T-helper 1 cell (primary cell): ENCODE data around the gene IL1R1.
A peak's percentile ranks its signal among the peaks of the same experiment; 100 is the strongest.
"Not testable (repeated sequence)": the region's sequence is repeated elsewhere in the genome, so short reads cannot be mapped to it uniquely, and the experiment has no call there.

Experiments
- DNase-seq, 5 donors: peaks; one replicate each; pipeline ENCODE4 v3.0.0-alpha.2; 2012 to 2020

The IL1R1 gene

DNA sequence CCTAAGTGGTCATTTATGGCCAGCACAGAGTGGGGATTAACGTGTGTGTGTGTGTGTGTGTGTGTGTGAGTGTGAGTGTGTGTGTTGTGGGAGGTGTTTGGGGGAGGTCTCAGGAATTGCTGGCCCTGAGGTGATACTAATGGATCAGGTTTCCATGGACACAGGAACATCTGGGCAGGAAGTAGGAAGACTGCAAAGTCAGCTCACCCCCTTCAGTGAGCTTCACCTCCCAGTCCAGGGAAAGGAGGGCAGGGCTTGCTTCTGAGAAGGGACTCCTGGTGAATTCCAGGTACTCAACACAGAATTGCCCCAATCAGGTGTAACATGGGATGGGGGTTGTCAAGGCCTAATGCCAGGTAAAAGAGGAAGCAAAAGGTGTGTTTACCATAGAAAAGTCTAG lies 30.3 kb upstream of the IL1R1 start:
- no peak for DNase-seq

DNA sequence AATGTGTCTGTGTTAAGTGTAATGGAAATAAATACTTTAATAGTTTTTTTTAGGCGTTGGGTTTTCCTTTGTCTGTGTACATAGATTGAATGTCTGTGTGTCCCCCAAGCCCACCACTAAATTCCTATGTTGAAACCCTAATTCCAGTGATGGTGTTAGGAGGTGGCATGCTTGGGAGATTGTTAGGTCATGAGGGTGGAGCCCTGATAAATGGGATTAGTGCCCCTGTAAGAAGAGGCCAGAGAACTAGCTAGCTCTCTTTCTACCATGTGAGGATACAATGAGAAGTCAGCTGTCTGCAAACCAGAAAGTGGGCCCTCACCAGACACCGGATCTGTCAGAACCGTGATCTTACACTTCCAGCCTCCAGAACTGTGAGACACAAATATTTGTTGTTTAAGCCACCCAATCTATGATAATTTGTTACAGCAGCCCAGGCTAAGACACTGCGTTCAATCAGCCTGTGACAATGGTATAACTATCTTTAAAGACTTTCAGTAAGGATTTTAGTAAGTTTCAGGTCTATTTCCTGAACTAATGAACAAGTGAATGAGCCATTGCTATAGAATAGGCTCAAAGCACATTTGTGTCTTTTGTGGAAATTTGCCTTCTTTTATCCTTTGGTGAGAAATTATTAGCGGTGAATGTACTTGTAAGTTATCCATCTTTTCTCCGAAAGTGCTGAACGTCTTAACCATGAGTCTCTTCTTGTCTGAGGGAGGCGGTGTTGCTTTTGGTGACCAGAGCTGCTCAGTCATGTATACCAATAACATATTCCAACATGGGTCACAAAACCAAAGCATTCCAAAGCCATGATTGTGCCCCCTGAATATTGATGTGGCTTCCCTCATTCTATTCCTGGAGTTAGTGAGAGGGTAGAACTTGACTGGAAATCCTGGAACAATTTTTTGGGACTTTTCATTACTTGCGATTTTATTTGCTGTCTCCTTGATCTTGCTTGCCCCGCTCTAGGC lies 29.6 kb upstream of the IL1R1 start:
- no peak for DNase-seq

DNA sequence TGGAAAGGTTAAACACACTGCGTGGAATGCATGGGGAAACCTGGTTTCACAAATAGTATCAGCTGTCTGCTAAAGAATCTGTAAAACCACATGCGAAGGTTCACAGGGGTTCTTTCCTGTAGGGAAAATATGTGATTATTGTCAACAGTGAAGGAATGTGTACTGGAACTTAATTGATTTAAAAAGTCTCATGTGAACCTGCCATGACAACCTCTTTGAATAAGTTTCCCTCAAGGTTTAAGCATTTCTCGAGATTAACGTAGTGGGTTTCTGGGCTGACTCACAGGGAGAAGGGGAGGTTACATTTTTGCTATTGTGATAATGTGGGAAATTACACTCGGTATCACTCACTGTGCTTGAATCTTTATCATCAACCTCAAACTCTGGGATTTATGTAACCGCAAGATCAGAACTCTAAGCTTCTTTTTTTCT lies 28.2 kb upstream of the IL1R1 start:
- peak in 1 of 5 donors; percentile 20 for DNase-seq

DNA sequence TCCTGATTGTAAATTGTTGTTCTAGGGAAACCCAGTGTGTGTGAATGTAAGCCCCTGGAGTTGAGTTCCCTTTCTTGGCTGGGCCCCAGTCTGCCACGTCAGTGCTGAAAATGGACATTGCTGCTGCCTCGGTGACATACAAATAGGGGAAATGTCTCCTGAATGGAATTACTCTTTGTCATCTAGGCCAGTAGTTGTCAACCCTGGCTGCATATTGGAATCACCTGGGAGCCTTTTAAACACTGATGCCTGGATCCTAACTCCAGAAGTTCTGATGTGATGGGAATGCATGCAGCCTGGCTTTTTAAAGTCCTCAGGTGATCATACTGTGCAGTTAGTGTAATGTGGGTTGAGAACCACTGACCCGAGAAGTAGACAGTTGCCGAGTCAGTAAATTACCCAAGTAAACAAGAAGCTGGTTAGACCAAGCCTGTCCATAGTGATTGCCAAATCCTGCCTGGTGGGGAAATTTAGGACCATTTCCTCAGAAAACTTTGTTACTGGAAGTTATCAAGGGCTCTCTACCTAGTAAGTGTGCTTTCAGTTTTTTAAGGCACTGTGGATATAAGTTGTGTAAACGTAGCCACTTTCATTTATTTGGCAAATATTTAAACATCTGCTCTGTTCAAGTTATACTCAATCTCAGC lies 27.6 kb upstream of the IL1R1 start:
- DNase-seq: no peak

DNA sequence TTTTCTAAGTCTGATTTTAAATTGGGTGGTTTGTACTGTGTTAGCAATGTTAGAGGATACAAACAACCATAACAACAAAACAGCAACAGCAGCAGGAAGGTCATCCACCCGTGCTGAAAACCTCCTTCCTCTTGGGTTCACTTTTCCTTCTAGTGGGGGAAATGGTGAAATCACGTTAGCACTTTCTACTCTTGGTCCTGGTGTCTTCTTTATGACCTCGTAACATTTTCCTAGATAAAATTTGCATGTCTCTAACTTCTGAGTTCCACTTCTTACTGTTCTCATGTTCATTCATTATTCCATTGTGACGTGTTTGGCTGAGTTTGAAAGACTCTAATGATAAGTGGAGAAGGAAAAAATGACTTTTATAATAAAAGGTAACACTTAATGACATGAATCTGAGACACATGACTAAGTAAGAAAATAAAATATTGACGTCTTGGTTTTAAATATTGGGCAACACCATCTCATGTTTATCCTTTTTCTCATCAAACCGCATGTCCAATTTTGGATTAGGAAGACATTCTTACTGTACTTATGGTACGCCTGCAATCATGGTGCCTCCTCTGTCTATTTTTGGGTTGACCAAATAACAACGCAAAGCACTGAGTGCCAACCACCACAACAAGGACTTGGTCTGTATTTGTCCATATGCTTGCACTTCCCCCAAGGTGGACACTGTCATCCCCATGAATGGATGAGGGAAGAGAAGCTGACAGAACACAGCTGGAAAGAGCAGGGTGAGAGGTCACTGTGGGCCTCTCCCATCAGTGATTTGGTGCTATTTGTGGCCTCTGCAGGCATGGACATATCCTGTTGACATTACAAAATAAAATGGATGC lies 25.7 kb upstream of the IL1R1 start:
- no peak for DNase-seq

DNA sequence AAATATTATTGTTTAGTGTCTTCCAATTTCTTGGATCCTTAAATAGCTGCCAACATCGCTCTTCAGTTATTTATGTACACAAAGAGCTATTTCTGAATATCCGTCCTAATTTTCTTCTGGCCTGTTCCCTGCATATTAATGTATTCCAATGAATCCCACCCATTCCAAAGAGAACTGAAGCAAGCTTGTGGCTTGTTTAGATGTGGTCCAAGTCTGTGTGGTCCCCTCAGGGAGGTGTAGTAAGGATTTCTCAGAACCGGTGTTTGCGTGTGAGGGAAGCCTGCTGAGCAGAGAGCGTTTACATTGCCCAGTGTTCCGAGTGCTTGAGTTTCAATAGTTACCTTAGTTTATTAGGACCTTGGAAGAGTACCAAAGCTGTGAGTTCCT lies 25.1 kb upstream of the IL1R1 start:
- DNase-seq: no peak

DNA sequence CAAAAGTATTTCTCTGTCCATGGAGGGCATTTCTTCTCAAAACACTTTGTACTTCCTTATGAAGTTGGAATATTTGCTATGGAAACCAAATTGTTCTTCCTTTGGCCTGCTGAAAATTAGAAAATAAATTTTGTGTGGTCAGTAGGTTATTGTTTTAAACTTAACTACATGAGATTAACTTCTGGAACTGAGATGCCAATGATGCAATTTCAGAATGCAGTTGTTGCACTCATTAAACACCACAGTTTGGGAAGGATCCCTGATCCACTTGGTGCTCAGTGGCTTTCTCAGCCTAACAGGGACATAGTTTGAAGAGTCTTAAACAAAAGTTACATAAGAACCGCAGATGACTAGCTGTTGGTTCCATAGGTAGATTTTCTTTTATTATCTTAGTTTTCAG lies 23.3 kb upstream of the IL1R1 start:
- no peak for DNase-seq

DNA sequence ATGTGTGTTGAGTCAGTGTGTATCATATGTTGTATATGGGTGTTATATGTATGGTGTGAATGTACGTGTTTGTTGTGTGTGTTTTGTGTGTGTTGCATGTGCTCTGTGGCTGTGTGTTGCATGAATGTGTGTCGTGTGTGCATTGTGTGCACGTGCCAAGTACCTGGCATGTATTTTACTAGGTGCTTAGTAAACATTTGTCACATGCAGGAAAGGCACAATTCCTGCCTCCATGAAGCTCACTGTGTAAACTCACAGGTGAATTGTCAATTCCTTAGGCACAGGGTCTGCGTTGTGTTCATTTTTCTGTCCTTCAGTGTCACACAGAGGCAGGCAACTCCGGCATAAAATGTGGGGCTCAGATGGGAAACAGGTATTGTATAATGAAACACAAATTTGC lies 22.3 kb upstream of the IL1R1 start:
- DNase-seq: no peak

DNA sequence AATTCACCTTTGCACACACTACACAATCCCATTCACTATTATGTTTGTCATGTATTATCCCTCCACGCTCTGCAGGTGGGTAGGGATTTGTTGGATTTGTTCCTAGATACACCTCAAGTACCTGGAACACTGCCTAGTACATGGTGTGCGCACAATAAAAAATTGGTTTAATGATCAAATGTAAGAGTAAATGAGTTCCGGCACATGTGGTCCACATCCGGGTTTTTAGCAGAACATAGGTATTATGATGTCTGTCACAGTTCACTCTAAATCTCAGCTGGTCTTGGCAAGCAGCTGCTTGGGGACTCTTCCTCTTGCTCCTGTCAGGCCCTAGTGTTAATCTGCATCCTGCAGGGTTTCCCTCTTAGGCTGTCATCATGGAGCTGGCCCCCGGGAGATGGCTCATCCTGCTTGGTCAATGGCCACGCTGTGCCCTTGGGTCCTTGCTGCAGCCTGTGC lies 21.8 kb upstream of the IL1R1 start:
- no peak for DNase-seq

DNA sequence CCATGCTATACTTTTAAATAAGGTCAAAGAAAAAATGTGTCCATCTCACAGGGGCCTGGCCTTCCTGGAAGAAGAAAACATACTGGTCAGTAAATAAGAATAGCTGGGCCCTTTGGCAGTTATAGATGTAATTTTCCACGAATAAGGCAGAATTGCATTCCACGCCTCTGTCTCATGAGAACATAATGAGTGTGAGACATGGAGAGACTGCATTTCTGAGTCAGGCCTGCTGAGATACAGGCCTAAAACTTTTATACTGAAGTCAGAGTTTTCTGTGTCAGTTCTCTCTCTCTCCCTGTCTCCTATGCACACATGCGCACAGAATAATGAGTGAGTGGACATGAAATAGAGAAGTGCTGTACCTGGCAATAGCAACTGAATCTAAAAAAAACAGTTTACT lies 20.4 kb upstream of the IL1R1 start:
- no peak for DNase-seq

DNA sequence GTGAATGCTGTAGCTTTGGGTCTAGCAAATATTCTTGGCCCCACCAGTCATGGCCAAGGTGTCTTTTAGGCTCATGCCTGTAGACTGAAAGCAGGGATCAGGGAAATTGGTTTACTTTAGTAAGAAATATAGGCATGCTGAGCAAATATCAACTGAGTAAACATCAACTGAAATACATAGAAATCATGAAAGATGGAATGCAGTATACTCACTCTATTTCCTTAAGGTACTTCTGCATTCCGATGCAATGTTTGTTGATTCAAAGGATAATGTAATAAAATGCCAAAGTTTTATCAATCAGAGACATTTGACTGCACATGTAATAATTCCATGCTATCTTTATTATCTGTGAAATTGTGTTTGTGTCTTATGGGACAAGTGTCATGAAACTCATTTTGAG lies 19.6 kb upstream of the IL1R1 start:
- no peak for DNase-seq

DNA sequence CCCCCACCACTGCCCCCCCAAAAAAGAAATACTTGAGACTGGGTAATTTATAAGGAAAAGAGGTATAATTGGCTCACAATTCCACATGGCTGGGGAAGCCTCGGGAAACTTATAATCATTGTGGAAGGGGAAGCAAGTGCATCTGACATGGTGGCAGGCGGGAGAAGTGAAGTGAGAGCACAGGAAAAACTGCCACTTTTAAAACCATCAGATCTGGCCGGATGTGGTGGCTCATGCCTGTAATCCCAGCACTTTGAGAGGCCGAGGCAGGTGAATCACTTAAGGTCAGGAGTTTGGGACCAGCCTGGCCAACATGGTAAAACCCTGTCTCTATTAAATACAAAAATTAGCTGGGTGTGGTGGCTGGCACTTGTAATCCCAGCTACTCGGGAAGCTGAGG lies 18.1 kb upstream of the IL1R1 start:
- DNase-seq: not testable (repeated sequence)

DNA sequence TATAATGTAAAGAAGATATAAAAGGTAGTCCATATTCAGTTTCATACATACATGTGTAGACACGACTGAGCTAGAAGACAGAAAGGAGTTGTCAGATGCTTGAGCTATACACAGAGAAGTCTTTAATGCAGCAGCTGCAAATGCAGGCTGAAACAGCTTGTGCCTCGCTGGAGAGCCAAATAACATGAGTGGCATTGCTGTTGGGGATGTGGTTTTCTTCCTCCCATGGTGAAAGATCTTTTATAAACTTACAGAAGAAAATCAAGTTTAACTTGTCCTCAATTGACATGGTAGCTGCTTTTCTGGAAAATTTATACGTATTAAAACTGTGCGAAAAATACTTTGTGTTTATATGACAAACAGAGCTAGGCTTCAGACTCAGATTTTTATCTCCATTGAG lies 16.4 kb upstream of the IL1R1 start:
- DNase-seq: no peak

DNA sequence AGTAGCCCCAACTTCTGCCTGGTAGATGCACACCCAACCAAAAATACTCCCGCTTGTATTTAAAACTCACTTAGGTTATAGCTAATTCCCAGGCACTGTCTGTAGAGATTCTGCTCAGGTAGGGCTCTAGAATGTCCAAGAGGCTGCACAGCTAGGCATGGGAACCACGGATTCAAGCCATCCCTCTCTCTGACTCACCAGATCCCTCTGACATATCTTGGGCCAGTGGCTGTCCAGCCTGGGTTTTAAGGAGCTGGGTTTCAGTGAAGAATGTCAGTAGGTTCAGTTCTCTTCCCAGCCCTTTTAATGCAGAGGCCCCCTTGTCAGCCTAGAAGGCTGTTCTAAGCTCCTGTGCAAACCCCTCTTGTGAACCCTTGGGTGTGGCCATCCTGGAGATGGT lies 15.9 kb upstream of the IL1R1 start:
- no peak for DNase-seq

DNA sequence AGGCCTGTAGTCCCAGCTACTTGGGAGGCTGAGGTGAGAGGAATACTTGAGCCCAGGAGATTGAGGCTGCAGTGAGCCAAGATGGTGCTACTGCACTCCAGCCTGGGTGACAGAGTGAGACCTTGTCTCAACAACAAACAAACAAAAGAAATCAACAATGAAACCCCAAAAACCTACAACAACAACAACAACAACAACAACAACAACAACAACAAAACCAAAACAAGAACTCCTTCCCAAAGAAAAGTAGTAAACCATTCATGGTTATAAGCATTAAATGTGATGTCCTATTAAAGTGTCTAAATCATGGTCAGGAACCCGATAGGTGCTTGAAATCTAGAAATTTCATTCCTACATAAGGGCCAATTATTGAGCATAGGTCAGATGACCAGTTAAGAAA lies 13.5 kb upstream of the IL1R1 start:
- no peak for DNase-seq

DNA sequence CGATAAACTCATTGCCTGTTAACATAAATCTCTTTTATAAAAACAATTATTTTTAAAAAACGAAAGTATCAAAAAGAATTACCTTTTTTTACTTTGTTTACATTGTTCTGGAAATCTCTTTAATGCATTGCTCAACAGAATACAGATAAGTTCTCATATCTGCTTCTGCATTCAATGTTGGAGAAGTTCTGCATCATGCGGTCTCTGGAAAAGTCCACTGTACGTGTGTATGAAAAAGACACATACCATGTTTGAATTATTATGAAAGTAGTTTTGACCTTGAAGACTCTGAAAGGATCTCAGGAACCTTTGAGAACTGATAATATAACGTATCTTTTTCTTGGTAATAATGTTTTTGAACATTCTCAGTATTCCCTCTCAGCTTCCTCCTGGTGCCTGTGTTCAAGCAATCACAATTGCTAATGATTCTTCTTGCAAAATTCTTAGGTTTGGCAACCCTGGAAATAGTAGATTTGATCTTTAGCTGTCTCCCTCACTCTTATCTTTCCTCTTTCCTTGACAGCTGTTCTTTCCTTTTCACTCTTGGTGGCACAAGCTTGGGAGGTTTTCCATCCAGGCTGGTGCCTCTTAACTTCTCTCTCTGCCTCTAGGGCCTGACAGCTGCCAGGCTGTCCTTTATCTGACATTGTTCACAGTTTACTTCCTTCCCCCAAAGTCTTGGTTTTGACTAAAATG lies 12.4 kb upstream of the IL1R1 start:
- no peak for DNase-seq

DNA sequence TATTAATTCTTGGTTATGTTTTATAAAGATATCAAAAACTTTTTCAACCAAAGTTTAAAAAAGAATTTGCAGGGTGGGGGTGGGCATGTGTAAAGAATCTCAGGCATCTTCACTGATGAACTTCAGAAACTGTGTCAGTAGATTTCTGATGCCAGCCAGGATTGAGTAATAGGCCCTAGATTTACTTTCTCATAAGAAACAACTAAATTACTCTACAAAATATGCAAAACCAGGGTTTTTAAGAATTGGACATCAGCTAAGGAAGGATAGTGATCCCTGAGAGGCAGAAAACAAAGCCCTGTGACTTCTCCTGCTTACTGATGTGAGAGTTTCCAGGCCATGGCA lies 11.9 kb upstream of the IL1R1 start:
- DNase-seq: no peak

DNA sequence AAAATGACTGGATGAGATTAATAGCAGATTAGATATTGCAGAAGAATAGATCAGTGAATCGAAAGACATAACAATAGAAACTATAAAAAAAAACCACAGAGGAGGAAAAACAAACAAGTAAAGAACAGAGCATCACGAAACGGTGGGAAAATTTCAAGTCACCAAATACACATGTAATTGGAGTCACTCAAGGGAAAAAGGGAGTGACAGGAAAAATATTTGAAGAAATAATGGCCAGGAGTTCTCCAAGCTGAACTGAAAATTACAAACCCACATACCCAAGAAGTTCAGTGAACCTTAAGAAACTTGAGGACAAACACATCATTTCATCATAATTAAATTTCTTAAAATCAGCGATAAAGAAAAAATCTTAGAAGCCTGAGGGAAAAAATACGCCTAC lies 11.0 kb upstream of the IL1R1 start:
- DNase-seq: no peak

DNA sequence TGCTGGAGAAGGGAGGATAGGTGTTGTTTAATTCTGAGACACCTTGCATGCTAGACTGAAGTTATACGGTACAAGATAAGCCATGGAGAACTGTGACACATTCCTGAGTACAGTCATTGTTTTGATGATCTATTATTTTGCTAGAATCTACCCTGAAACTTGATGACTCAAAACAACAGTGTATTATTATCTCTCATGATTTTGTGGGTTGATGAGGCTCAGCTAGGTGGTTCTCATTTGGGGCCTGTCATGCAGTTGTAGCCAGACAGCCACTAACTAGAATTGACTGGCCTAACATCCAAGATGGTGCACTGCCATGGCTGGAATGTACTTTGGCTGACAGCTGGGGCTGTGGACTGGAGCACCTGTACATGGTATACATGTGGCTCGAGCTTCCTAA lies 5.4 kb upstream of the IL1R1 start:
- DNase-seq: peak in 1 of 5 donors; percentile 57

DNA sequence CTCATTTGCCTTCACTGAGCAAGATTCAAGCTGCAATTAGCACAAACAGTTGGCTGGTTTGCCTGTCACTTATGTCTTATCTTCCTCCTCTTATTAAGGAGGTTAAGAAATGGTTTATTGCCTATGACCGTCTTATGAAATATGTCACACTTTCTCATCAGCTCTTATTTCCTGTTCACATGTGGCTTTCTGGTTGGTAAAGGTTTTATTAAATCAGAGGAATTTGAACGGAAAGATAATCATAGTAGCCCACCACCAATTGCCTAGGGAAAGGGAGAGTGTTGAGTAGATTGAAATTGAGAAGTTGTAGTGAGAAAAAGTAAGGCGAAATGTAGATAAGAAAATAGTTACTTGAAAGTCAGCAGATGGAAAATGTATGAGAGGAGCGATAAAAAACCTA lies 4.2 kb upstream of the IL1R1 start:
- DNase-seq: peak in 1 of 5 donors; percentile 48

DNA sequence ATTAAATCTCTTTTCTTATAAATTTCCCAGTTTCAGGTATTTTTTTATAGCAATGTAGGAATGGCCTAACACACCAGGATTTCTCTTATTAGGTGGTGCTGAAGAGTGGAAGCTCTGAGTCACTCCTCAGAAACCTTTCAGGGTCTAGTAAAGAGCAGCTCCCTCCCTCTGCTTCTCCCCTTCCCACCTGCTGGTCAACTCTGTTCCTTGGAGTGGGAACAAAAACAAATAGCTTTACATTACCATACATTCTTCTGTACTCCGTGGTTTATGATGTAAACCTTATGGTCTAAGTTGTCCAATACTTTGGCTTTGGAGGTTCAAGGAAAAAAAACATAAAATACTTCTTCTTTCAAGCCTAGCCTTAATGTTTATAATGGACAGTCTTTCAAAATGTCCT lies 2.7 kb upstream of the IL1R1 start:
- DNase-seq: no peak

DNA sequence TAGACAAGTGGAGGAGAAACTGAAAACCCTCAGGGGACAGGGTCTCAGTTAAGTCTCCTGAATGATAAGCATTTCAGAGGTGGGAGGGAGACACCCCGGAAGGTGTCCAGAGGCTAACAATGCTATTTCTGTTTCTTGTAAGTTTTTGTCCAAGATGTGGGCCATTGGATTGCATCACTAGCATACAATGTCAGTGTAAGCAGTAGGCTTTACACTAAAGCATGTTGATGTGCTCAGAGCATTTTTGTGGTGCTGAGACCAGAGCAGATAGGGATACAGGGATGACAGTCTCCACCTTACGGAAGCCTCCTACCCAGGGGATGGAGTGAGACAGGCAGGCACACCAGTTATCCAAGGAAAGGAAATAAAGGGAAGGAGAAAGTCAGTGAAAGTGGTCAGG lies 2.2 kb upstream of the IL1R1 start:
- no peak for DNase-seq
